A673 (cell line): Measurements from ENCODE around the gene RELN. TPM values are rescaled to one million over a fixed set of nuclear protein-coding genes. Genes with fewer than 3 reads are reported as not detected.

ENCODE experiments used
- BruUV-seq: library from RNA; stranded (reverse); fragments of 400-500 nt; replicated peaks from 2 replicates; lab custom pipeline; 2021; lab: Mats Ljungman, UMichigan
- CTCF ChIA-PET: fragments of 300-600 bp; sonication (Branson Sonifier 250); formaldehyde crosslinking; loops from one replicate; lab custom pipeline; 2022; ENCODE audit warnings: antibody characterized with exemption; lab: Charles Lee
- POLR2A ChIA-PET: fragments of 300-600 bp; sonication (Branson Sonifier 250); formaldehyde crosslinking; loops from one replicate; lab custom pipeline; 2022; ENCODE audit warnings: antibody characterized with exemption; ENCODE audit not compliant: low non-redundant PET; lab: Charles Lee
- DNase-seq: peaks from one replicate; pipeline ENCODE4 v3.0.0-alpha.2; 2015; ENCODE audit warnings: low spot score
- H3K27ac ChIP-seq: fragments of 200-600 bp; sonication (generic); 2 replicates; pipeline ENCODE4 v1.5.1; 2016; ENCODE audit warnings: mixed run types, low read depth, mild to moderate bottlenecking, mixed read lengths, antibody characterized with exemption, low read length; ENCODE audit not compliant: poor library complexity, severe bottlenecking
- H3K27me3 ChIP-seq: fragments of 200-600 bp; sonication (generic); replicated peaks from 2 replicates; pipeline ENCODE4 v1.6.1; 2017; ENCODE audit warnings: mixed run types, low read depth, mild to moderate bottlenecking, mixed read lengths, antibody characterized with exemption, low read length; ENCODE audit not compliant: insufficient read depth, poor library complexity
- H3K36me3 ChIP-seq: fragments of 200-600 bp; sonication (generic); 2 replicates; pipeline ENCODE4 v1.6.1; 2016; ENCODE audit warnings: mixed run types, mild to moderate bottlenecking, mixed read lengths, antibody characterized with exemption, low read length; ENCODE audit not compliant: insufficient read depth, poor library complexity, severe bottlenecking
- H3K4me1 ChIP-seq: fragments of 200-600 bp; sonication (generic); 2 replicates; pipeline ENCODE4 v1.6.1; 2017; ENCODE audit warnings: mixed run types, mild to moderate bottlenecking, mixed read lengths, antibody characterized with exemption, low read length; ENCODE audit not compliant: insufficient read depth, poor library complexity, severe bottlenecking
- H3K4me3 ChIP-seq: fragments of 200-600 bp; sonication (generic); 2 replicates; pipeline ENCODE4 v1.5.1; 2016; ENCODE audit warnings: low read depth, mixed run types, mild to moderate bottlenecking, mixed read lengths, low read length; ENCODE audit not compliant: poor library complexity, severe bottlenecking
- H3K9me3 ChIP-seq: fragments of 200-600 bp; sonication (generic); 2 replicates; pipeline ENCODE4 v1.6.1; 2016; ENCODE audit warnings: mixed run types, low read depth, mild to moderate bottlenecking, mixed read lengths, antibody characterized with exemption, low read length; ENCODE audit not compliant: poor library complexity, severe bottlenecking
- EZH2 ChIP-seq: fragments of 200-600 bp; sonication (generic); IDR thresholded peaks from 2 replicates; pipeline ENCODE4 v1.6.1; 2017; ENCODE audit warnings: borderline replicate concordance, low read depth, mild to moderate bottlenecking, mixed read lengths, antibody characterized with exemption, low read length; ENCODE audit not compliant: poor library complexity, severe bottlenecking
- intact Hi-C: fragments of 100-400 bp; cut with micrococcal nuclease; formaldehyde crosslinking; loops from one replicate; pipeline ENCODE4 v1.10.0; 2022; ENCODE audit not compliant: unreplicated experiment
- total RNA-seq: library from RNA; stranded (reverse); gene quantifications from 2 replicates; pipeline ENCODE4 v1.2.3, GENCODE V29; 2021
- TF ChIP-seq, protein P1 (sequence below): fragments of 300-800, 200-600 bp; sonication (generic); conservative IDR thresholded peaks from 2 replicates; pipeline ENCODE4 v1.5.1; 2017; ENCODE audit warnings: low read depth, mild to moderate bottlenecking, antibody characterized with exemption, low read length, moderate library complexity, mixed read lengths

RELN gene
- total RNA-seq, 1 experiment from 2014 or later = not detected

DNA sequence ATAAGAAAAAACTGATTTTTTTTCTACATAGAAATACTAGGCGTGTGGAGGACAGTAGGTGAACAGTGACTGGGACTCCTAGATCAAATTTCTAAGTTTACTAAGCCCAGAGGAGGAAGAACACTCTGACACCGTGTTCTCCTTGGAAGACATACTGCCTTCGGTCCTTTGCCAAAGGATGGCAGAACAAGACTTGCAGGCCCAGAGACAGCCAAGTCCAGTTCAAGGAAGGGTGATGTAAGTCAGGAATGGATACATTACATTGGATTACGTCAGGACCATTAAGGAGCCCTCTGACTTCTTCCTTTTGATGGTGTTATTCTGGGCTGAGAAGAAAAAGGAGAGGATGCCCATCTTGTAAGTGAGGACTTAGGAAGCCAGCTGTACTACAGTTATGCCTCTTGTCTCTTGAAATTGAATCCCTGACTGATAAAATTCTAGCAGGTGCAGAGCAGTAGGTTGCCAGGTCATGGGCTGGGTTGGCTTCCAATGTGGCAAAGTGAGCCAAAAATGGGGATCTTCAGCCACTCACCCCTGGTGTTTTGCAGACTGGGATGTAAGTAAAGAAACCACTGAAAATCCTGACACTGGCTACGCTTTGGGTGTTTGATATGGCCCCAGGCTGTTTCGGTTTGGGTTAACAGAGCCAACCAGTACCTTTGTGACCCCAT is 45.1 kb downstream of the RELN start:
- BruUV-seq = no TSS peak
- DNase-seq = no peak
- peaks cover 13% of the 10 kb centered on the region for H3K27me3 ChIP-seq
- CTCF ChIA-PET = no interaction called here
- H3K9me3 ChIP-seq = no peaks in the 10 kb centered on the region
- no peak overlapping the region for H3K4me3 ChIP-seq
- TF ChIP-seq, protein P1, sequence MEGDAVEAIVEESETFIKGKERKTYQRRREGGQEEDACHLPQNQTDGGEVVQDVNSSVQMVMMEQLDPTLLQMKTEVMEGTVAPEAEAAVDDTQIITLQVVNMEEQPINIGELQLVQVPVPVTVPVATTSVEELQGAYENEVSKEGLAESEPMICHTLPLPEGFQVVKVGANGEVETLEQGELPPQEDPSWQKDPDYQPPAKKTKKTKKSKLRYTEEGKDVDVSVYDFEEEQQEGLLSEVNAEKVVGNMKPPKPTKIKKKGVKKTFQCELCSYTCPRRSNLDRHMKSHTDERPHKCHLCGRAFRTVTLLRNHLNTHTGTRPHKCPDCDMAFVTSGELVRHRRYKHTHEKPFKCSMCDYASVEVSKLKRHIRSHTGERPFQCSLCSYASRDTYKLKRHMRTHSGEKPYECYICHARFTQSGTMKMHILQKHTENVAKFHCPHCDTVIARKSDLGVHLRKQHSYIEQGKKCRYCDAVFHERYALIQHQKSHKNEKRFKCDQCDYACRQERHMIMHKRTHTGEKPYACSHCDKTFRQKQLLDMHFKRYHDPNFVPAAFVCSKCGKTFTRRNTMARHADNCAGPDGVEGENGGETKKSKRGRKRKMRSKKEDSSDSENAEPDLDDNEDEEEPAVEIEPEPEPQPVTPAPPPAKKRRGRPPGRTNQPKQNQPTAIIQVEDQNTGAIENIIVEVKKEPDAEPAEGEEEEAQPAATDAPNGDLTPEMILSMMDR = no peak
- TF ChIP-seq EZH2 = no peak
- intact Hi-C loops = no loop called here
- no peaks in the 10 kb centered on the region for H3K36me3 ChIP-seq
- H3K27ac ChIP-seq = no peak overlapping the region
- H3K4me1 ChIP-seq = no peaks in the 10 kb centered on the region
- POLR2A ChIA-PET = no interaction called here

- POLR2A ChIA-PET = no interaction called here
Observed at GRCh38 chr7:103941976-103942375, 47.5 kb downstream of the RELN start.

GRCh38 chr7:103940382-103941268 is 48.8 kb downstream of the RELN start:
- peaks cover 22% of the 10 kb centered on the region for H3K27me3 ChIP-seq
- no peak overlapping the region for H3K27ac ChIP-seq
- no TSS peak for BruUV-seq
- H3K4me1 ChIP-seq = no peaks in the 10 kb centered on the region
- POLR2A ChIA-PET = no interaction called here
- no peaks in the 10 kb centered on the region for H3K9me3 ChIP-seq
- CTCF ChIA-PET = no interaction called here
- no peak overlapping the region for H3K4me3 ChIP-seq
- no peaks in the 10 kb centered on the region for H3K36me3 ChIP-seq
- TF ChIP-seq, protein P1 = no peak
- no peak for TF ChIP-seq EZH2
- no peak for DNase-seq
- intact Hi-C loops = no loop called here

More at GRCh38 chr7:103941976-103942375, 47.5 kb downstream of the RELN start:
- H3K27me3 ChIP-seq = peaks cover 18% of the 10 kb centered on the region
- H3K4me1 ChIP-seq = no peaks in the 10 kb centered on the region
- TF ChIP-seq, protein P1 = no peak
- no peak for TF ChIP-seq EZH2
- H3K36me3 ChIP-seq = no peaks in the 10 kb centered on the region
- no peak overlapping the region for H3K4me3 ChIP-seq
- intact Hi-C loops = no loop called here
- BruUV-seq = no TSS peak
- no peak overlapping the region for H3K27ac ChIP-seq
- CTCF ChIA-PET = no interaction called here
- H3K9me3 ChIP-seq = no peaks in the 10 kb centered on the region
- no peak for DNase-seq
